GM19025 (cell line): ENCODE data around the gene ZNF593OS.

Experiments
- ATAC-seq: cut with Tn5 transposase; IDR thresholded peaks from one replicate; pipeline ENCODE4 v1.9.1; 2021; ENCODE audit warnings: mild to moderate bottlenecking, low read depth, moderate library complexity; ENCODE audit not compliant: unreplicated experiment

The ZNF593OS gene

GRCh38 chr1:26160527-26161414 lies 10.9 kb downstream of the ZNF593OS start:
- ATAC-seq = no peak

DNA sequence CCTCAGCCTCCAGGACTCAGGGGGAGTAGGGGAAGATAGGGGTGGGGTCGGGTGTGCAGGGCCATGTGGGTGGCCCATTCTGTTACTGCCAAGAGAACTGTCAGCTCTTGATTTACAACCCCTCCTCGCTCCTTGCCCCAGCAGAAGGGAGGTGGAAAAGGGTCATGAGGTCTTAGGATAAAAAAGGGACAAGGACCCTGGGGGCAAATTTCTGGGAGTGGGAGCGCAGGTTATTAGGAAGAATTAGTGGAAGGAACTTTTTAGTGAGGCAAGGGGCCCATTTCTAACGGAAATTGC lies 11.9 kb downstream of the ZNF593OS start:
- ATAC-seq = no peak

DNA sequence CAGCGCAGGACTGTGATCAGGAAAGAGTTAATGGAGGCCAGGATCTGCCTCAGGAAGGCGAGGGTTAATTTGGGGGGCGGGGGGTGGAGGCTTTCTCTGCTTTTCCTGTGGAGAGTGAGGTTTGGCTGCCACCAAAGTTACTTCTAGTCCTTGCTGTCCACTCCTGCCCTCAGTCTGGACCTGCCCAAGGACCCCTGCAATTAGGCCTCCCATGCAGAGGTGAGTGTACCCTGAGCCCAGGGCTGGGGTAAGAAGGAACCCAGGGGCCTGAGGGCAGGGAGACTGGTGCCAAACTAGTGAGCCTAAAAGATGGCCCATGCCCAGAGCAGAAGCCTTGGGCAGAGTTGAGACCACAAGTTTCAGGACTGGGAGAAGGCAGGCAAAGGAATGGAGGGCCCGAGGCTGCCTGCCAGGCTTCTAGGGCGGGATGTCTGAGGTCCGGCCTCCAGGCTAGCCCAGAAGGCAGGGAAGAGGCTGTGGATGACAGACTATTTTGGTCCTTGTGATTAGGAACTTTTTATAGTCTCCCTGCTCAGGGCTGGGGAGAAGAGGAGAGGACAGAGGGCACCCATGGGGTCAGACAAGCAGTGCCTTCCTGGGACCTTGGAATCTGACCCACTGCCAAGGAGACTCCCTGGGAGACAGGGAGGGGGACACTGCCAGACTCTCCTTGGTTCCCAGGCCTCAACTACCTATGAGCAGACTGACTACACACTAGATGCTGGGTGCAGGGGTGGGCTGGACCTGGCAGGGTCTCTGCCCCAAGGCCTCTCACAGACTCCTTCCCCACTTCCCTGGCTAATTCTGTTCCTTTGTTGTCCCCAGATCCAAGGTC lies 12.5 kb downstream of the ZNF593OS start, which contains the start of gene FAM110D:
Gene FAM110D (plus strand): TSS at position 172 of the 835 bp plus-strand sequence. CDS start 2,213 bp downstream, outside the sequence.
- ATAC-seq = no peak

- ATAC-seq = no peak
These were observed 13.2 kb downstream of the ZNF593OS start for GRCh38 chr1:26158271-26158907.

- ATAC-seq = no peak
These were observed 15.2 kb downstream of the ZNF593OS start for GRCh38 chr1:26156285-26157038.

DNA sequence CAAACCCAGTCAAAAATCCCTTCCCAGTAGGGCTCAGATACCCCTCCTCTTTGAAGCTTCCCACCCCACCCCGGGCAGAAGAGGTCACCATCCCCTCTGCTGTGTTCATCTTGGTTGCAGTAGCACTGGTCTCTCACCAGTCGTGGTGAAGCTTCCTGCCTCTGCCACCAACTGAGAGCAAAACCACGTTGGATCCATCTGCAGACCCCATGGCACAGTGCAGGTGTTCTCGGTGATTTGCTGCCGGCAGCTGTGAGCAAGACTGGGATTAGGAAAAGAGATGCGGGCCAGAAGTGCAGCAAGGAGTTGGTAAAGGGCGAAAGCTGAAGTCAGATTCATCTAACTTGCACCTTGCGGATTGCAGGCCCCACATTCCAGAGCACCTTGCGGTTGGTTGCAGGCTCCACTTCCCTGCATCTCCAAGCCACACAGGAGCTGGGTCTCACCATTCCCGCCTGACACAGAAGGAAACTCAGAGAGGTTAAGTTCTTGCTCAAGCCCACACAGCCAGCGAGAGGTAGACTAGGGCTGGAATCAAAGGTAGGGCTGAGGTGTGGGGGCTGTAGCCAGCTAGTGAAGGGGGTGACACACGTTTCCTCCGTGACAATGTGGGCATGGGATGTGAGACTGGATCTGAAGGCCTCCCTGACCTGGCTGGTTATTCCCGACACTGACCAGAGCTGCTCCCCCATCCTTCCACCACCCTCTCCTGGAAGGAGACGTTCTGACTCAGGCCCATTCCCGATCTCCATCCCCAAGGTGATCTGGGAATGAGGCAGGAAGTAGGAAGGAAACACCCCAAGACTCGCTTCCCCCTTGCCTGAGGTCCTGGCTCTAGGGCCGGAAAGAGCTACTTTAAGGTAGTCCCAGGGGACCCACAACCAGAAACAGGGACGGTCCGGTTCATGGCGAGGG lies 16.0 kb downstream of the ZNF593OS start:
- ATAC-seq = no peak

DNA sequence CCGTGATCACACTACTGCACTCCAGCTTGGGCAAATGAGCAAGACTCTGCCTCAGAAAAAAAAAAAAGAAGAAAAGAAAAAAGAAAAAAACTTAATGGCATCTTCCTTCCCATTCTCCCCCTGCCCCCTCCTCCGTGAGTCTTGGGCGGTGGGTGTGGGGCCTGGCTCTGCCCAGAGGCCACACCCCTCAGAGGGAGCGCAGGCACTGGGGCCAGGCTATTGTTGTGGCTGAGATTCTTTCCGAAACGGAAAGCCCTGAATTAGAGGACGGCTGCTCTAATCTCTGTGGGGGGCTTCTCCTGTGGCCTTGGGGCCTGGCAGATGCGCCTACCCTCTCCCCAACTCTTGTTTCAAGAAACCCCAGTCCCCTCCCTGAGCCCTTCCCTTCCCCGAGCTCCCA lies 16.9 kb downstream of the ZNF593OS start:
- no peak for ATAC-seq

- ATAC-seq = no peak
These were observed 17.6 kb downstream of the ZNF593OS start for GRCh38 chr1:26153966-26154532.

DNA sequence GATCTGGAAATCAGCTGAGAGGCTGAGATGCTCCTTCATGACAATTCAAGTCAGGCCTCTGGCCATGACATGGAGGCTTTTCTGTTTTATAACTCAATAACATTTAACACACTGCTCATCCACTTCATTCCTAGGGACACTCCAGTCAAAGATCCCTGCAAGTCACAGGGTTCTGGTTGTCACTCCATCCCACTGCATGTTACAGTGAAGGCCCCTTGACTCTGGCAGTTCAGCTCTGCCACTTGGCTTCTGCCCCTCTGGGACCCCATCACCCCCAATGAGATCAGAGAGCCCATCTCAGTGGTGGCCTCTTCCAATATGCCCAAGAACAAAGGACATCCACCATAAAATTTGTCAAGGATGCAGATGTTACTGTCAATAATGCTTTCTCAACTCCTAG lies 22.7 kb downstream of the ZNF593OS start:
- ATAC-seq = no peak

GRCh38 chr1:26145960-26146294 lies 25.7 kb downstream of the ZNF593OS start:
- ATAC-seq = no peak

DNA sequence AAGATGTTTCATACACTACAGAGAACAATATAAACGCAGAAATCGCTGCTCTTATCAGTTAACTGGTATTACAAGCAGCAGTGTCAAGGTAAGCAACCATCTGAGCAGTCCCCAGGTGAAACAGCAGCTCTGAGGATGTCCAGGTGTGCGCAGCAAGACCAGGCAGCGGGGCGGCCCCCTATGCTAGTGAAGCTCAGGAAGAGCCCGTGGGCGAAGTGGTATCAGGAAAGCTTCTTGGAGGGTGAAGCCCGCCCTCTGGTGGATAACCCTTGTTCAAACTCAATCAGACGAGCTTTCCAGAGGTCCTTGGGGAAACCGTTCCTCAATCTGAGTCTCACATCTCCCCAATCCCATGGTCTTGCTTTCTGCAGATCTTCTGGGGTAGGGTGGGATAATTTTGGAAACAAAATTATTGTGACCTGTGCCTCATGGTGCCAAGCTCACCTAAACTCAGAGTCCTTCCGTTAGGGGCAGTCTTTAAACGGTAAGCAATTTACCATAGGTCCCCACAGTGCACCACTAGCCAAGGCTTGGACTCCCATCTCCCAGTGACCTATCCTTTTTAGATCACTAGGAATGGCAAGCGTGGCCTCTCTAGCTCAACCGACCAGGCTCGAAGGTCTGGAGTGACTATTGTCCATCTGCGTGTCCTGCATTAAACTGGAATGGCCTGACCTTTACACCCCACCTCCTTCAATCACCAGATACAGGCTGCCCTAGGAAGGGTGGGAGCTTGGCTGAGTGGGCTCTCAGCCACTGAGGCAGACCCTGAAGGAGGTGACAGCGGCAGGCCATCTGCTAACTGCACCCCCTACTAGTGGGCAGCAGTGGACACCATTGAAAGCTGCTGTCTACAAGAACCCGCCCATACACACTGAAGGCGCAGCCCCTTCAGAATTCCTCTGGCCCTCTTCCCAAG lies 26.3 kb downstream of the ZNF593OS start:
- ATAC-seq = no peak

GRCh38 chr1:26142159-26142558 lies 29.5 kb downstream of the ZNF593OS start:
- ATAC-seq = no peak

DNA sequence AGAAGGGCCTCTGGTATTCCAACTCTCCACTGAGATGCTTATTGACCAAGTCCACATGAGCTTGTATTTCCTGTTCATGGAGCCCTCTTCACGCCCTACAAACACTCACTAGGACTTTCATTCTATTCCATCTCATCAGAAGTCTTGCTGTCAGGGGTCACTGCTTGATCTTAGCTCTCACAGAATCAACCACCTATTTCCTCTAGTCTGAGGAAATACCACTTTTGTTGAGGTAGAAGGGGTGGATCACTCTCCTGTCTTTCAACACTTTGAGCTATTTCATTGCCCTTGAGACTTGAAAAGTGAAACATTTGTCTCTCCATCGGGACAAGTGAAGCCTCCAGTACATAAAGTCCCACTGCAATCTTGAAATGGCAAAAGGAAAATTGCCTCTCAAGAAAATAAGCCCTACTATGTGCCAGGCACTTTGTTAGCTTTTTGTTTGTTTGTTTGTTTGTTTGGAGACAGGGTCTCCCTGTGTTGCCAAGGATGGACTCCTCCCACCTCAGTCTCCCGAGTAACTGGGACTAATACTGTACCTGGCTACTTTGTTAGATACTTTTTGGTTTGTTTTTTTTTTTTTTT lies 32.6 kb downstream of the ZNF593OS start:
- ATAC-seq = no peak

DNA sequence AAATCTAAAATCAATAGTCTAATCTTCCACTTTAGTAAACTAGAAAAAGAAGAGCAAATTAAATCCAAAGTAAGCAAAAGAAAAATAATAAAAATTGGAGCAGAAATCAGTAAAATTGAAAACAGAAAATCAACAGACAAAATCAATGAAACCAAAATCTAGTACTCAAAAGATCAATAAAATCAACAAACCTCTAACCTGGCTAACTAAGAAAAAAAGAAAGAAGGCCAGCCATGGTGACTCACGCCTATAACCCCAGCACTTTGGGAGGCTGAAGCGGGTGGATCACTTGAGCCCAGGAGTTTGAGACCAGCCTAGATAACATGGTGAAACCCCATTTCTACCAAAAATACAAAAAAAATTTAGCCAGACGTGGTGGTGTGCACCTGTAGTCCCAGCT lies 37.2 kb downstream of the ZNF593OS start:
- ATAC-seq = no peak

- ATAC-seq = no peak
These were observed 38.8 kb downstream of the ZNF593OS start for GRCh38 chr1:26132834-26133167.

DNA sequence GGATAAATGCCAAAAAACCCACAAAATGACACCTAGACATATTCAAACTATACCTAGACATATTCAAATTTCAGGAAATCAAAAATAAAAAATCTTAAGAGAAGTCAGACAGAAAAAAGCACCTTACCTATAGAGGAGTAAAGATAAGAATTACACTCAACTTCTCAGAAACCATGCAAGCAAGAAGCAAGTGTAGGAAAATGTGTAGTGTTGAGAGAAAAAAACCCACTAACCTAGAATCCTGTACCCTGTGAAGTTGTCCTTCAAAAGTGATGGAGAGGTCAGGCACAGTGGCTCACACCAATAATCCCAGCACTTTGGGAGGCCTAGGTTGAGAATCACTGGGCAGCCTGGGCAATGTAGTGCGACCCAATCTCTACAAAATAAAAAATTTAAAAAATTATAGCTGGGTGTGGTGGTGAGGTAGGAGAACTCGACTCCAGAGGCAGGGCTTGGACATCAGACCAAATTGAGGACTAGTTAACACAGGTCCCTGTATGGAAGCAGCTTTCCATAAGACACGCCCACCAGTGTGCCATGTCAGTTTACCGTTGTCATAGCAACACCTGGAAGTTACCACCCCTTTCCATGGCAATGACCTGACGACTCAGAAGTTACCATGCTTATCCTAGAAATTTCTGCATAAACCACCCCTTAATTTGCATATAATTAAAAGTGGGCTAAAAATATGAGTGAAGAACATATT lies 39.4 kb downstream of the ZNF593OS start:
- ATAC-seq = no peak

DNA sequence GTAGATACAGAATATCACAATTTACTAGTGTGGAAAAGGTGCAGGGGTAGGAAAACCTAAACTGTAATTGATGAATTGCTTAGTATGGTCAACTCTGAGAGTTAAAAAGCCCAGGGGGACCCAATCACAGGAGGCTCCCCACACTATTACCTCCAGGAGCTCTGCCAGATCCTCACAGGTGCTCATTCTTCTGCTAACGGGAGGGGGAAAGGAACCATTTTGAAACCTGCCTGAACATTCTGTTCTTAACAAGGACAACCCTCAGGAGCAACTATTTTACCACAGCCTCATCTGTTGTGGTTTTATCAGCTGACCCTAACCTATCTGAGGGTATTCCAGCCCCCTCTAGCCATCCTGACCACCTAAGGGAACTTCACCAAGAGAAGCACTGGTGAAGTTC lies 40.9 kb downstream of the ZNF593OS start:
- no peak for ATAC-seq
